ENCODE data around the gene ACOXL. TPM values are rescaled to one million over a fixed set of nuclear protein-coding genes. Genes with fewer than 3 reads are reported as not detected.

Gene ACOXL
- total RNA-seq, 1 experiment from 2014 or later = not detected

DNA sequence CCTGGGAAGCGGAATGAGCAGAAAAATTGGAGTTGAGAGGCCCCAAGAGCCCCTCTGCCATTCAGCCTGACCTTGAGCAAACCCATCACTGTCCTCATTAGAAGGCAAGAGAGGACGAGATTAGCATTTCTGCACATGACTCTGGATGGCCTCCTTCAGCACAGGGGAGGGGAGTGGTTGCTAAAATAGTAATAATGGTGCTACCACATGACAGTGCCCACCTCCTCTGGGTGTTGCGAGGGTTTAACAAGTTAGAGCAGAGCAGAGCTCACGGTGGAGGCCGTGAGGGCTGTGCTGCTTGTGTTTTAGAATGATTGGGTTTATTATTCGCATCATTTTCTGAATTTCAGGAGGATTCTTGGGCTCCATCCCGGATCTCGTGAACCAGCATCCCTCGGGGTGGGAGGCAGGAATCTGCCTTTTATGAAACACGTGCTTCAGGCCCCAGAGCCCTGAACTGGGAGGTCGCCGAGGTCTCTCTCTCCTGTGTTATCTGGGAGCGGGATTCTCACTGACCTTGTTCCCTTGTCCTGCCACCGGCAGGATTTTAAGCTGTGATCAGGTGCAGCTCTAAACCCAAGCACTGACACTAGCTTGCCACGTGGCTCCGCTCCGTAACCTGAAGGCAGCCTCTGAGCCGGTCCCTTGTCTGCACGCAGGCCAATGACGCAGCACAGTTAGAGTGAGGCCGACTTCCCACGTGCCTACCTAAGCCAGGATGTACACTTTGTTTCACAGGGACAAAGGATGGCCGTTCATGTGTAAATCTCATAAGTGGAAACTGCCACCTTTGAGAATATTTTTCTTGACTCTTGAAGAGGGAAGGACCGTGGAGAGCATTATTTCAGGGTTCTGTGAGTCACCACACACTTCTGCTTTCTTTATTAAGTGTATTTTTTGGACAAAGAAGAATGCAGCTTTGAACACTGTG, 142.3 kb downstream of the ACOXL start:
- no peak for DNase-seq (ENCODE audit: low spot score)

DNA sequence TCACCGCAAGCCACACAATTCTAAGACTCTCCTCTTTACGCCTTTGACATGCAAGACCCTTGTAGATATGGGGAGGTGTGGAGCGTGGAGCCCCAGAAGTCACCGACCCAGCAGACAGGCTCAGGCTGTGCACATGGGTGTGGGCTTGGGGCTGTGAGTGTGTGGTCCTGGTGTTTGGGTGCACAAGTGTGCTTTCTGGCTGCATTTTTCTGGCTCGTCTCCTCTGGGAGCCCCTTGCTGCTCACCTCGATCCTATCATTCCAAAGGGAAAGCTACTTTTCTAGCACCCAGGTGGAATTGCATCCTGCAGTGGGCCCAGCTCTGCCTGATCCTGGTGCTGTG, 143.0 kb downstream of the ACOXL start:
- DNase-seq (ENCODE audit: low spot score) = no peak

DNA sequence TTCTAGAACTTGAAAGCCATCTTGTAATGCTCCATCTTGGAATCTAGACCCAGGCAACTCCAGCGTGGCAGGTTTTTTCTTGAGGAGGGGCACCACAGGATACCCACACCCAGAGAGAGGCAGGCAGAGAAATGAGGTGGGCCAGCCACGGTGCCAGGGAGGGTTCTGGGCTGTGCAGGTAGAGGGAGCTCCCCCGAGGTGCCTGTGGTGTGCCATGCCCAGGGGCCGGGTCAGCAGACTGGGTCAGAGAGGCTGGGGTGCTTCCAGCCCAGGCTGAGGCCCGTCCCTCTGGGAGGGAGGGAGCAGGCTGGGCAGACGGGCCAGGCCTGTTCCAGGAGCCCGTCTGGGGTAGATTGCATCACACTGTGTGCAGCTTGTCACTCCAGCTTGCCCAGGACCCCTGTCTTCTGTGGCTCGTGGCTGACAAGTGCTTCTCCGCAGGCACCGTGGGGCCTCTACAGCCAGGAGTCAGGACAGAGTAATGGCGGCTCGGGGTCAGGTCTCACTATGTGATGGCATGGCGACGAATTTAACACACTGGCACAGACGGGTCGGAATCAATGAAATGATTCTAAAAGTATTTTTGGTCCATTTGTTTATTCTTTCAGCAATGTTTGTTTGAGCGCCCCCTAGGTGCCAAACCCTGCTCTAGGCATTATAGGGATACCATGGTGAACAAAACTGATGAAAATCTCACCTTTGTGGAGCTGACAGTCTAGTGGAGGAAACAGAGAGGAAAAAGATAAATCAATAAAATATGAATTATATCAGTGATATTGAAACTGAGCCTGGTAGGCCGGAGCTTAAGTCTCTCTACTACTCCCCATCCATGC, 144.0 kb downstream of the ACOXL start:
- no peak for DNase-seq (ENCODE audit: low spot score)

DNA sequence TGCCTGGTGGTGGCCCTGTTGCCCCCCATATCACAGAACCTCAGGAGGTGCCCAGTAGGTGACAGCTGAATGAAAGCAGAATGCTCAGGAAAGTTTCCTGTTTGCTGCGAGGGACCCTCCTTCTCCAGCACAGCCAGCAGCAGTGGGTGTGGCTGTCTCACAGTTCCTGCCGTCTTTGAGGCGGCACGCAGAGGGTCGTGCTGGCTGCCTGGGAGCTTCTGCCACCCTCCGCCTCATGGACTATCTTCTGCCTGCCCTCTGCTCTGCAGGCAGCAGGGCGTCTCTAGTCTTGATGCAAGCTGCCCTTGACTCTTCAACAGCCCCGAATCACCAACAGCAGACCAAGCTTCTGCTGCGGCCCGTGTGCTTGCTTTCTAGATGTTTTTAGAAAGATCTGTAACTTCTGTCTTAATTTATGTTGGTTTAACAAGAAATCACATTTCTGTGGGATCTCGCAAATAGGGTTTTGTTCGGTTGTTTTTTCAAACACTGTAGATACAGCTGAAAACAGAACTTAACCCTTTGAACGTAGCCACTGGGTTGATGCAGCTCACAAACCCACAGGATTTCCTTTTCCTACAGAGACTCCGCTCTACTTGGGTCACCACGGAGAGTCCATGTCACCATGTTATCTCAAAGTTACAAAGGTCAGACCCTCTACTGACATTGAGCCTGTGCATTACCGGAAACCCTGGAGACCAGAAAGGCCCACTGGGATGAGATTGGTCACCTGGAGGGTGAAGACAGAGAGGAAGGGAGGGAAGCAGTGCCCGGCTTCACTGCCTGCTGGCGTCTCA, 144.9 kb downstream of the ACOXL start:
- no peak for DNase-seq (ENCODE audit: low spot score)

DNA sequence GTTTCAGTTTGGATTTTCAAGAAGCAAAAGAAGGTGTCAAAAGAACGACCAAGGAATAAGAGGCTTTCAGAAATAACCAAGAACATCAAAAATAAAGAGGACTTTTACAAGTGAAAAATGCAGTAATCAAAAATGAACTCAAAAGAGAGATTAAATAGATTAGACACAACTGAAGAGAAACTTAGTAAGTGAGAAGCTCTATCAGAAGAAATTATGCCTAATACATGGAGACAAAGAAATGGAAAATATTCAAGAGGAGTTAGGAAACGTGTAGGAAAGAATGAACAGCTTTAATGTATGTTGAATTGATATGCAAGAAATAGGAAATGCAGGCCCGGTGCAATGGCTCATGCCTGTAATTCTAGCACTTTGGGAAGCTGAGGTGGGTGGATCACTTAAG, 145.8 kb downstream of the ACOXL start:
- no peak for DNase-seq (ENCODE audit: low spot score)

DNA sequence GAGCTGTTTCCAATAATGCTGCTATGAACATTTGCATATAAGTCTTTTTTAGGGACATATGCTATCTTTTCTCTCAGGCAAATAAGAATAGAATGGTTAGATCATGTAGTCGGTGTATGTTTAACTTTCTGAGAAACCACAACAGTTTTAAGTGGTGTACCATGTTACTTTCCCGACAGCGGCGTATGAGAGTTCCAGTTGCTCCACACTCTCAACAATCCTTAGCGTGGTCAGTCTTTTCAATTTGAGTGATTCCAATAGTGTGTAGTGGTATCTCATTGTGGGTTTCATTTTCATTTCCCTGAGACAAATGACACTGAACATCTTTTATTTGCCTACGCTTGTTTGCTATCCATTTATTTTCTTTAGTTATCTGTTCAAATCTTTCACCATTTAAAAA, 149.5 kb downstream of the ACOXL start:
- DNase-seq (ENCODE audit: low spot score) = no peak

DNA sequence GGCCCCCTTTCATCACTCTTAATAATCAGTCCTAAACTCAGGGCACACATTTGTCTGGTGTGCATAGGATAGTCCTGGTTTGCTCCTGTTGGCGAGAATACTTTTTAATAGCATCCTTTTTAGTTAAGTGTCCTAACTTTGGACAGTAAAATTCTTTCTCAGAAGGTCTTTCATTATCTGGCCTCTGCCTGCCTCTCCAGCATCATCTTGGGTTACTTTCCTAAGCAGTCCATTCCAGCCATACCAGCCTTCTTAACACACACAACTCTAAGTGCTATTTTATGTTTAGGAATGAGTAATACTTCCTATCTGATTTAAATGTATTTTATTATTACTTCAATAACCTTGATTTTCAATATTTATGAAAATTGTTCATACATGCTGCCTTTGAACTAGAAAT, 151.0 kb downstream of the ACOXL start:
- no peak for DNase-seq (ENCODE audit: low spot score)

DNA sequence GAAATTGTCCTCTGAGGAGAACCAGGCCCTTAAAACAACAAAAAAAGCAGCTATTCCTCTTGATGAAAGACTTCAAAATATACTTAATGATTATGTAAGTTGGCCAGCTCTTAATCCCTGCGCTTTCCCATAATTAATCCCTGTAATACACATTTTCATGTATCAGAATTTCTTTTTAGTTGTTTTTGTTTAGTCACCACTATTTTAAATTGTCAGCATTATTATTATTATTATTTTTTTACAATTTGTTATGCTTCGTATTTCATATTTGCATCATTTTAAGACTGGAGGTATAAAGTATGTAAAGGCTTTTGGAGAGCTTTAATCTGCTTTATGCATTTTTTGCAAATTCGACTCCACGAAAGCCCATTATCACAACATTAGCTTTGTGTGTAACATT, 152.9 kb downstream of the ACOXL start:
- DNase-seq (ENCODE audit: low spot score) = no peak

DNA sequence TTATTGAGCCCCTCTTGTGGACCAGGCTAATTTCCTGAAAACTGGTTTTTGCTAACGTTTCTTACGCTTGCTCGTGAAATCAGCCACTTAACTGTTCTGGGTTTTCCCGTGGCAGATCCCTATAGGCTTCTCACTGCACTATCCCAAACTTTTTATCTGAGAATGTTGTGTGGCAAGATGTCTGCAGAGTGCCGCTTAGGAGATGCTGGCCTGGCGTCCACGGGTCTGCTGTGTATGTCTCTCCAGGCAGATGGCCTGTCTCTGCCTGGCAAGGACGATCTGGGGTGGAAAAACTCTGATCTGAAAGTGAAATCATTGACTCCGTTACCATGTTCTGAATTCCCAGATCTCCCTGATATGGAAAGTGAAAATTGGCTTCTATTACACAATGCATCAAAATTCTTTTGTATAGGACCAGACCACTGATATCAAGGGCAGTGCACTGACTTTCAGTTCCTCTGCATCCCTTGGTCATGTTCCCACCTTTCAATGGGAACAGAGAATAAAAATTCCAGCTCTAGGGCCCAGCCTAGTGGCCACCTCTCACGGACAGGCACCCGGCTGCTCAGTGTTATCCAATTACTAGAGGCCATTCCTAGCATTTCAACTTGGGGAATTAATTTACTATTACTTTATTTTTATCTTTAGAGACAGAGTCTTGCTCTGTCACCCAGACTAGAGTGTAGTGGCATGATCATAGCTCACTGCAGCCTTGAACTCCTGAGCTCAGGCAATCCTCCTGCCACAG, 154.6 kb downstream of the ACOXL start:
- no peak for DNase-seq (ENCODE audit: low spot score)

DNA sequence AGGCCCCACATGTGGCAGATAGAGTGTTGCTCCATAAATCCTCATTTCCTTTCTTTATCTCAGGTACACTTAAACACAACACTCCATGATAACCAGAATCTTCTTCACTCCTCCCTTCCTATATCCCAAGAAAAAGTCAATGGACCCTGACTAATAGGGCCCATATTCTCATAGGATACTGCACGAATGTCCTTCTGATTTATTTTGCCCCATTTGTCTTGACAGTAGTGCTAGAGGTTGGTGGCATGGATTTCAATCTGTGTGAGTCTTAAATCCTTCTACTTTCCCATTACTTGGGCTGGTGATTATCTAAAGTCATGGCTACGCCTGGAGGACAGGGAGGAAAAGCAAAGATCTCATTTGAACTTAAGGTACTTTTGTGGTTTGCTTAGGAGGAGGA, 156.0 kb downstream of the ACOXL start:
- no peak for DNase-seq (ENCODE audit: low spot score)

DNA sequence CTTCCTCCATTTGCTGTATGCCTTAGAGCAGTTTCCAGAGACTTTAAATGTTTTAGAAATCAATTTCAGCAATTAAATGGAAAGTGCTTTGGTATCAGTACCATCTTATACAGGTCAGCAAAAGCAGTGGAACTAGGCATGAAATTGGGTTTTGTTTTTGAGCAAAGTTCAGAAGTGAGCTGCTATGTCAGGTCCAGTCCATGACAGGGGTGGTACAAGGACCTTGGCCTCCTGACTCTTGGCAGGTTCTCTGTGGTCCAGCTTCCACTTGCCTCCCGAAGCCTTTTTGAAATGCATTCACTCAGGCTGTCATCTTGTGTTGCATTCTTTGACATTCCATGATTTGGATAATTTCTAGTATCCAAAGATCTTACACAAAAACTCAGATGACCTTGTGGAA, 159.3 kb downstream of the ACOXL start:
- DNase-seq (ENCODE audit: low spot score) = no peak

DNA sequence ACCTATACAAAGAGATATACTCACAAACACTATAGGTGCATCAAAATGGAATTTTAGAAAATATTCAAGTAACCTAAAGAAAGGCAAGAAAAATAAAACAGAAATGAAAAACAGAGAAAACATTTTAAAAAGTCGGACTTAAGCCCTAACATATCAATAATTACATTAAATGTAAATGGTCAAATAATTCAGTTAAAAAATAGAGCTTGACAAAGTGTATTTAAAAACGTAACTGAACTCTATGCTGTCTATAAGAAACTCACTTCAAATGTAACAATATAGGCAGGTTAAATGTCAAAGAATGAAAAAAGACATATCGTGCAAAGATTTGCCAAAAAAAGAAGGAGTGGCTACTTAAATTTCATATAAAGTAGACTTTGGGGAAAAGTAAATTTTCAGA, 163.9 kb downstream of the ACOXL start:
- no peak for DNase-seq (ENCODE audit: low spot score)

DNA sequence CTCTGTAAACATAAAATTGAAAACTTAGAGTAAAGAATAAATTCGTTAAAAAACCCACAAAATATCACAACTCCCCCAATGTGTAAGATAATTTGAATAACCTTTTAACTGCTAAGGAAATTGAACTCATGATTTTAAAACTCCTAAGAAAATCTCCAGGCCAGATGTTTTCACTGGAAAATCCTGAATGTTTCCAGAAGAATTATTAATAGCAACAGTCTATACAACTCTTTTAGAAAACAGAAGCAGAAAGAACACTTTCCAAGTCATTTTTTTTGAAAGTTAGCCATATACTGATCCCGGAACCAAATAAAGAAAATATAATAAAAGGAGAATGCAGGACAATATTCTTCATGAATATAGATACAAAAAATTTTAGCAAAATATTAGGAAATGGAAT, 165.6 kb downstream of the ACOXL start:
- no peak for DNase-seq (ENCODE audit: low spot score)

DNA sequence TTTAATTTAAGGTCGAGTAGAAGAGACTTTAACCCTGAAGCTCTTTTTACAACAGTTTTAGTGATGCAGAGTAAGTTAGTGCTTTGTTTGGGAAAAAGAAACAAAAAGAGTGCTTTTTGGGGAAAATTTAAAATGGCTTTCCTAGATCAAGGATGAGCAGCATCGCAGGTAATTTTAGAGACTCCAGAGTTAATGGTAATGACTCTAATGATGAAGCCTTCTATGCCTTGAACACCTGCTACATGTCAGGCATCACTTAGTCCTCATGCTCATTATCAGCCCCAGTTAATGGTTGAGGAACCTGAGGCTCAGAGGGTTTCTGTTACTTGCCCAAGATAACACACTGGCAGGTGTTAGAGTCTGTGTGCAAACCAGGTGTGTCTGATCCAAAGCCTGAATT, 167.8 kb downstream of the ACOXL start:
- no peak for DNase-seq (ENCODE audit: low spot score)

DNA sequence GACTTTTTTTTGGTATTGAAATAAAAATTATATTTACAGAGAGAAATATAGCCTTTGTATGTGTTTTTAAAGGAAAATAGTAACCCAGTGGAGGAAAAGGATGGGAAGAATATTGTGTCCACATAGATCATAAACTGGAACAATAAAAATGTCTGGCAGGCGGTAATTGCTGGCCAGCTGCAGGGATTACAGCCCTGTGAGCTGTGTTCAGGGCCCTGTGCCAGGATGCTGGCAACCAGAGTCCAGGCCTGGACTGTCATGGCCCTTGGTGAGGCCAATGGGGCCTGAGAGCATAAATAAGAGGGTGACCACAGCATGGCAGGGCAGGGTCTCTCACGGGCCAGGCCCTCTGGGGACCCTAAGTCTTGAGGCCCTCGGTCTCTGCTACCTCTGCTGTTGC, 171.2 kb downstream of the ACOXL start:
- no peak for DNase-seq (ENCODE audit: low spot score)

DNA sequence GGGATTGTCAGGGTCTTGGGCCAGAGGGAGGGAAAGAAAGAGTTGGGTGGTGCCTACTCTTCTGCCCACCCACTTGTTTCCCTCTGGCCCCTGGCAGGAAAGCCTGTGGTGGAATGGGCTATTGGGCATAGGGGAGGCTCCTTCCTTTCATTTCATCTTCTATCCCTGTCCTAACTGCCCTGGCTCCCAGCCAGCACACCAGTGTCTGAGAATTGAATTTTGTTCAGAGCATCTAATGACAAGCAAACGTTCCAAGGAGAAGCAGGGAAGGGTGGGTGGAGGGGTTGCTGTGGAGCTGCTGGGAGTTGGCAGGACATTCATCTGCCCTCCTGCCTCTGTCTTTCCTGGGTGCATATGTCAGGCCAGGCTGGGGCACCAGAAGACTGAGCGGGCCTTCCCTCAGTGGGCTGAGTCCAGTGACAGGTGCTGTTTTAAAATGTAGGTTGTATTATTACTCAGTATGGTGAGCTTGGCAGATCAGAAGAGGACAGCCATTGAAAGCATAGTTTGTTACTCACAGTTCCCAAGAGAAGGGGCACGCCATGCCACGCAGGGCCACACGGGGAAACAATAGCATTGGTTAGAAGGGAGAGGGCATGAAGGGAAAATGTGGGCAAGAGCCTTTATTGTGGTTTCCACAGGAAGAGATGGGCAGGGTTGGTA, 171.9 kb downstream of the ACOXL start:
- no peak for DNase-seq (ENCODE audit: low spot score)

DNA sequence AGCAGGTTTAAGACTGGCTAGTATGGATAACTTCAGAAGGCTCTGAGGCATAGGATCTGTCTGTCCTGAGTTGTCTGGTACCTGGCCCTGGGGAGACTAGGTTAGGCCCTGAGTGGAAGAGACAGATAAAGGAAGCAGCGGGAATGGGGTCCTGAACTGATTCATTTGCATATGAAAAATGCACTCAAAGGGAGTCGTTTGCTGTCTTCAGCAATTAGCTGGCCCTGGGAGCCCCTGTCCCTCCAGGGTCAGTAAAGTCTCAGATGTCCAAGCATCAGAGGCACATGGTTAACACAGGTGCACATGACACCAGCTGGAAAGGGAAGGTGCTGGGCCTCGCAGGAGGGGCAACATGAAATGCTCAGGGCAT, 172.4 kb downstream of the ACOXL start:
- no peak for DNase-seq (ENCODE audit: low spot score)

DNA sequence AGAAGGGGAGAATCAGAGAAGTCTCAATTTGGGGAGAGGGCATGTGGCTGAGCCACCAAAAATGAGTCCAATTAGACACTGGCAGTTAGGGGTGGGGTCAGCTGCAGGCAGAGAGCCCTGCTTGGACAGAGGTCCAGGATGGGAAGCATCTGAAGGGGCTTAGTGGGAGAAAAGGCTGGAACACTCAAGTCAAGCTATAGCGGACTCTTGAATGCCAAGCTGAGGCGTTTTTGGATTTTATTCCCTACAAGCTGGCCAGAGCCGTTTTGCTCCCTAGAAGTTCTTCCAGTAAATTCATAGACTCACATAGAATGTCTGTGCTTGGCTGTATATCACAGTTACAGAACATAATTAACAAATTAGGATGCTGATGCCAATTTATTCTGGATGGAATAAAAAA, 172.8 kb downstream of the ACOXL start:
- no peak for DNase-seq (ENCODE audit: low spot score)

DNA sequence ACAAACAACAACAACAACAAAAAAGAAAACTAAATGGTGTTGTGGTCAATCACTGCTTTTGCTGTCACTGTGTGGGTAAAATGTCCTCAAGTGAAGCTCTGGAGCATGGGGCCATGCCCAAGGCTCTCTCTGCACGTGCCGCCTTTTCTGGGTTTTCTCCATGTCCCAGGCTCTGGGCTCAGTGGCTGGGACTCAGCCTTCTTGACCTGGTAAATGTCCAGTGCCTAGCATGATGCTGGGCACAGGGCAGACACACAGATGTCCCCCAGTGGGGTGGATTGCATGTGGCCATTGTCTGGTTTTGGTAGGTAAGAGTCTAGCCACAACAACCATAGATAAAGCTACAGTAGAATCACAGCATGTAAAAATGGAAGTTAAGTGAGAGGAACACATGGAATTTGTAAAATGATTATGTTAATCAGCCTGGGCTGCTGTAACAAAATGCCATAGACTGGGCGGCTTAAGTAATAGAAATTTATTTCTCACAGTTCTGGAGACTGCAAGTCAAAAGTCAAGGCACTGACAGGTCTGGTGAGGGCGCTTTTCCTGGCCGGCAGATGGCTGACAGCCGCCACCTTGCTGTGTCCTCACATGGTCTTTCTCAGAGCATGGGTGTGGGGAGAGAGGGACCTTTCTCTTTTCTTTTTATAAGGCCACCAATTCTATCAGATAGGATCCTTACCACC, 174.4 kb downstream of the ACOXL start:
- DNase-seq (ENCODE audit: low spot score) = no peak

DNA sequence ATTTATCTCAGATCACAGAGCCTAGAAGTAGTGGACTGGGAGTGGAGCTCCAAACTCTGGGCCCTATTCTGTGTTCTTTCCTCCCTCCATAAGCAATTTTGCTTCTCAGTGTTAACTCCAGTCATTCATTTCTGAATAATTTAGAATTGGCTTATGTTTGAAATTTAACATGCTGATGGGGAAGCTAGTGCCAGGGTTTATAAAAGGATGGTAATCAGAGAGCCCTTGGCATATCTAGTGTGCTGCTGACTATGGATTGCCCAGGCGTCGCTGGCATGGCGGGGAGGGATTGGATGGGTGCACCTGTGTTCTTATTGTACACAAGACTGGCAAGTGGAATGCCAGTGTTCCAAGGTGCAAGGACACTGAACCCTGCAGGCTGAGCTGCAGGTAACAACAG, 177.1 kb downstream of the ACOXL start:
- no peak for DNase-seq (ENCODE audit: low spot score)

DNA sequence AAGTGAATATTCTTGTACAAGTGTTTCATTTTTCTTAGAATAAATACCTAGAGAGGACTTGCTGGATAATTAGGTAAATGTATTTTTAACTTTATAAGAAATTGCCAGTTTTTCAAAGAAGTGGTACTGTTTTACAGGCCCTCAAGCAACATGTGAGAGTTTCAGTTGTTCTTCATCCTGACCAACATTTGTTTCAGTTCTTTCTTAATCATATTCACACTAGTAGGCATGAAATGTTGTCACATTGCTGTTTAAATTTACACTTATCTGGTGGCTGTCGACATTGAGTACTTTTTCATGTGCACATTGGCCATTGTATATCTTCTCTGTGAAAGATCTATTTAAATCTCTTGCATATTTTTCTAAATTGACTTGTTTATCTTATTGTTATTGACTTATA, 178.1 kb downstream of the ACOXL start:
- DNase-seq (ENCODE audit: low spot score) = no peak

Data from A172 (cell line).